Placental pericyte (primary cell): Measurements from ENCODE around the gene SLC35A1. TPM values are rescaled to one million over a fixed set of nuclear protein-coding genes. Genes with fewer than 3 reads are reported as not detected.

Experiments used
- small RNA-seq: library from RNA; depleted of rRNA; stranded (forward); fragments of <200 nt; gene quantifications from one replicate; pipeline ENCODE3, GENCODE V24; 2012; ENCODE audit warnings: low replicate concordance
- total RNA-seq: library from RNA; depleted of rRNA; stranded (reverse); fragments of >200 nt; gene quantifications from 2 replicates; pipeline ENCODE4 v1.2.3, GENCODE V29; 2012

The SLC35A1 gene, protein sequence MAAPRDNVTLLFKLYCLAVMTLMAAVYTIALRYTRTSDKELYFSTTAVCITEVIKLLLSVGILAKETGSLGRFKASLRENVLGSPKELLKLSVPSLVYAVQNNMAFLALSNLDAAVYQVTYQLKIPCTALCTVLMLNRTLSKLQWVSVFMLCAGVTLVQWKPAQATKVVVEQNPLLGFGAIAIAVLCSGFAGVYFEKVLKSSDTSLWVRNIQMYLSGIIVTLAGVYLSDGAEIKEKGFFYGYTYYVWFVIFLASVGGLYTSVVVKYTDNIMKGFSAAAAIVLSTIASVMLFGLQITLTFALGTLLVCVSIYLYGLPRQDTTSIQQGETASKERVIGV
- 9.2 and 11.7 TPM in 2 replicates for total RNA-seq

DNA sequence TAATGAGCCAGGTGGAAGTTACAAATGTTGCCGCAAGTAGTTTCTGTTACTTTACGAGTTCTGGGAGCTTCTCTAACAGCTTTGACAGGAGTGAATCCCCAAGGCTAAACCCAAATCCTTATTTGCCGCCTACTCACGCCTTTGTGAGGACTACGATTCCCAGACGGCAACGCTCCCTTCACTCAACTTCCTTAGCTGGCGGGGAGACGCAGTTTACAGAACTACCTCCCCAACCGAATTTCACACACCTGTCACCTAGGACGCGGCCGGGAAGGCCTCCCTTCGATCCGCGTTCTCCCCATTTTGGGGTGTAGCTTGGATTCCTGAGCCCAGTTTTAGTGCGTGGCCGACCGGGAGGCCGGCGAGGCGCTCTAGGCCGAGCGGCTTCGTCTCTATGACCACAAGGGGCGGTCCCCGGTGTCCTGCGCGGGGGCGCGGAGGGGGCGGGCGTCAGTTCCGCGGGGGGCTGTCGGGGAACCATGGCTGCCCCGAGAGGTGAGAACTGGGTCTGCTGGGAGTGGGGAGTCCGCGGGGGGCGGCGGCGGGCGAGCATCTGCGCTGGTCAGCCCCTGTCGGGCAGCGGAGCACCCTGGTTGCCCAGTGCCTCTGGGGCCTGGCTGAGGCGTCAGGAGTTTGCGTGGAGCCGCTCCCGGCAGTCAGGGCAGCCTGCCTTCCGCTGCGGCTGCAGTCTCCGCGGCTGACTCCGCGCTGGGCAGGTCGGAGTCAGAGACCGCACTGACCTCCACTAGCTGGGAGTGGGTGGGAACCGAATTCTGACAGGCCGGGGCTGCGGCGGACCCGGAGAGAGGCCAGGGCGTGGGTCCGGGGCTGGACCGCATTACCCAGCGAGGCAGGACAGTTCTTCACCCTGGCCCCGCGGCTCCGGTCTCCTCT lies at the start of gene SLC35A1:
Gene SLC35A1, plus strand, starts transcription at position 450 of the 894 bp plus-strand sequence. Its CDS starts 30 bp downstream, at position 480.

Small RNAs within 50 kb of the gene (small RNA-seq; reads per million reads assigned to genes)
- not detected for gene AL049697.2
- not detected for gene RNU6-444P

Other genes starting within 250 kb of the SLC35A1 start
- gene SMIM8, start 150.4 kb upstream of the SLC35A1 start, total RNA-seq, result 2.6 and 3.3 TPM in 2 replicates
- 0.88 and 1.3 TPM in 2 replicates for gene GJB7, start 143.7 kb upstream of the SLC35A1 start, total RNA-seq
- 1.8 and 2.6 TPM in 2 replicates for gene C6orf163, start 128.2 kb upstream of the SLC35A1 start, total RNA-seq
- gene CFAP206, start 65.0 kb upstream of the SLC35A1 start, total RNA-seq, result not detected in 2 replicates
- gene RARS2, start 117.0 kb downstream of the SLC35A1 start, total RNA-seq, result 32.8 and 38.9 TPM in 2 replicates
- 17.5 and 40.8 TPM in 2 replicates for gene ORC3, start 117.2 kb downstream of the SLC35A1 start, total RNA-seq
- gene AKIRIN2, start 229.3 kb downstream of the SLC35A1 start, total RNA-seq, result 16.9 and 22.2 TPM in 2 replicates